GM18907 (cell line): ENCODE results near the gene CD63.
A peak's percentile ranks its signal among the peaks of the same experiment; 100 is the strongest.
"Not testable (repeated sequence)": the region's sequence is repeated elsewhere in the genome, so short reads cannot be mapped to it uniquely, and the experiment has no call there.

ENCODE experiments used
- ATAC-seq: cut with Tn5 transposase; IDR thresholded peaks from one replicate; pipeline ENCODE4 v1.9.1; 2021; ENCODE audit warnings: mild to moderate bottlenecking, moderate library complexity; ENCODE audit not compliant: unreplicated experiment

CD63 gene

DNA sequence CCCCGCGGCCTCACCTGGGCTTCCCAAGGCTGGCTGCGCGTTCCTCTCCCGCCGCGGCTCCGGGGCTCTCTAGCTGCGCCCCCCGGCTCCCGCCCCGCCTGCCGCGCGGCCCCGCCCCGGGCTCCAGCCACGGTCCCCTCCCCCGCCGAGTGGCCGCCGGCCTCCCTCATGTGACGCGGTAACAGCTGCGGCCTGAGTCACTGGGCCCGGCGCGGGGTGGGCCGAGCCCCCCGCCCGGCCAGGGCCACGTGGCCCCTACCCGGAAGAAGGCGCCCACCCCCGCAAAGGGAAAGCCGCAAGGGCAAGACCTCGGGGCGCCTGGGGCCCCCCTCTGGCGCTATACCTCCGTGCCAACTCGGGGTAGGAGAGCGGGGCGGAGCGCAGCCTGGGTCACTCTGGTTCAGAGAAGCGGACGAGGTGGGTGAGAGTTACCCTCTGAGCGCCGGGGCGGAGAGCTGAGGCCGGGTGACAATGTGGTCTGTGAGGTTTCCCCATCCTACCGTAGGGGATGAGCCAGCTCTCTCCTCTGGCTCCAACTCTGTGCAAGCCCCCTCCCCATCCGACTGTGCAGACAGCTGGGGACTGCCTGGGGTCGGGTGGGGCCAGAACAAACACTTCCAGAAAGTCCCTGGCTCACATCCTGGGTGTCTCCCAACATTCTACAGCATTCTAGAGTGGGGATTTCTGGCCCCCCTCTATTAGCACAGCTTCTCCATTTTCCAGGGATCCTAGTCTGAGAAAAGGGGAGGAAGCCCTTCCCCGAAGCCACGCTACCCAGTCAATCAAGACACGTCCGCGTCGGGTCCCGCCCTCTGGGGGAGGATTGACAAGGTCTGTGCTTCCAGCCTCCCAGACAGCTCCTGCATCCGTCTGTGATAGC lies at the start of gene CD63:
TSS of gene CD63 (minus strand) at position 71 of the 880 bp plus-strand sequence. CDS start 668 bp downstream, outside the sequence.
- ATAC-seq, result peak; percentile 65

DNA sequence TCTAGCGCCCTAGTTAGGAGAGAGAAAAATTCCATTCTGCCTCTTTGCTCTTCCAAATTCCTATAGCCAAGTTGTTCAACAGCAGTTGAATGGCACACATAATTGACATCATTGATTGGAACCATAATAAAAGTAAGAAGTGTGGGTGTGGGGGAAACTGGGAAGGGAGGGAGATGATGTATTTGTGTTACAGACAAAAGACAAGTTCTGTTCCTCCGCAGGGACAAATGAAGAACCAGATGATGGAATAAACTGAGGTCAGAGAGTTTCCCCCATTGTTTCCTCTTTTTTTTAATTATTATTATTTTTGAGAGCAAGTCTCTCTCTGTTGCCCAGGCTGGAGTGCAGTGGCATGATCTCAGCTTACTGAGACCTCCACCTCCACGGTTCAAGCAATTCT lies 49.0 kb upstream of the CD63 start:
- no peak for ATAC-seq

GRCh38 chr12:55771736-55772135 lies 42.9 kb upstream of the CD63 start:
- ATAC-seq, result no peak

- no peak for ATAC-seq
Observed at GRCh38 chr12:55767156-55767555, 38.3 kb upstream of the CD63 start.

- ATAC-seq, result no peak
Observed at GRCh38 chr12:55765736-55766290, 37.0 kb upstream of the CD63 start.

DNA sequence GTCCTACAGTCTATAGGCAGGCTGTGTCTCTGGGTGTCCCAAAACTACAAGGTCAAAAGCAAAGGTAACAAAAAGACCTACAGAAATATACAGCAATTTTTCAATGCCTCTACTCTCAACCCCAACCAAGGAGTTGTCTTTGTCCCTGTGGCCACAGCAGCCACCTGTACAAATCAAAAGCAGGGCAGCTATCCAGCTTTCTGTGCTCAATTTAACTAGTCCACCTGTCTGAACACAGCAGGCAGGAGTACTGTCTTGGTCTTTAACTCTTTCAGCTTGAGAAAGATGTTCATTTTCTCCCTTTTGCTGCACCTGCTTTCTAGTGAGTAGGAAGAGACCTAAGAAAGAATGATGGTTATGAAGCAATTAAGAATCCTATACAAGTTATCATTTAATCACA lies 33.8 kb upstream of the CD63 start:
- ATAC-seq, result no peak

- no peak for ATAC-seq
Observed at GRCh38 chr12:55760663-55761062, 31.9 kb upstream of the CD63 start.

GRCh38 chr12:55758575-55758974 lies 29.8 kb upstream of the CD63 start:
- ATAC-seq, result not testable (repeated sequence)

GRCh38 chr12:55757701-55758100 lies 28.9 kb upstream of the CD63 start:
- ATAC-seq, result no peak

DNA sequence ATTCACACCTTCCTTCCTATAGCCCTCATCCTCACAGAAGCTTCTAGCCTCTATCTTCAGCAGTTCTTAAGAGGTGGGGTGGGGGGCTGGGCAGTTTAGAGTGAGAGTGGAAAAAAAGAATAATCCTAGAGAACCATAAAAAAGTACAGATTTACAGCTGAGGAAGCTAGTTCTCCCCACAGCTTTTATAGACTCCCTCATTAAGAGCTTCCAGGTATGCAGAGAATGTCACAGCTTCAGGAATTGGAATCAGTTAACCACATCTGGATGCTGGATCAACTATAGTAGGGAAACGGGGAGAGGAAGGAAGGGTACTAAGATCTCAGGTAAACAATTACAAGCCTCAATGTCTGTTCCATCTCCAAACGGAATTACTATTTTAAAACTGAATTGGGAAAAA lies 26.4 kb upstream of the CD63 start:
- no peak for ATAC-seq

DNA sequence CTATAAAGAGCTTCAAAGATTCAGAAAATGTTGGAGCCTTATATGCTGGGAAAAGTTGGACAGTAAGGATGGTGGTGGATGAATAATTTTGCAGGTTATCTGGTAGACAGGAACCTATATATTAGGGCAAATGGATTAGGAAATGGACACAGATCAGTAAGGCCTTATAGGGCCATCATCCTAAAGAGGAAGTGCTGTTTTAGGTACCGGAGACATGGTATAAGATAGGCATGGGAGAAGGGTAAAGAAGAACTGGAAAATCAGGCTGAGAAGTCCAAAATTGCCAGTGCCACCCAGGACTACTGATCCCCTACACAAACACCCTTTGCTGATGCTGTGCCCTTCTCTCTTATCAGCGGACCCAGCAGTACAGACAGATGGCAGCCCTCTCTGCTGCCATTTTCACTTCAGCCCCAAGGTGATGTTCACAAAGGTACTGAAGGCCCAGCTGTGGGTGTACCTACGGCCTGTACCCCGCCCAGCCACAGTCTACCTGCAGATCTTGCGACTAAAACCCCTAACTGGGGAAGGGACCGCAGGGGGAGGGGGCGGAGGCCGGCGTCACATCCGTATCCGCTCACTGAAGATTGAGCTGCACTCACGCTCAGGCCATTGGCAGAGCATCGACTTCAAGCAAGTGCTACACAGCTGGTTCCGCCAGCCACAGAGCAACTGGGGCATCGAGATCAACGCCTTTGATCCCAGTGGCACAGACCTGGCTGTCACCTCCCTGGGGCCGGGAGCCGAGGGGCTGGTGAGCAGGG lies 19.6 kb upstream of the CD63 start:
- ATAC-seq, result no peak

GRCh38 chr12:55746913-55747231 lies 18.1 kb upstream of the CD63 start:
- ATAC-seq, result no peak

- ATAC-seq, result no peak
Observed at GRCh38 chr12:55746174-55746912, 17.5 kb upstream of the CD63 start.

DNA sequence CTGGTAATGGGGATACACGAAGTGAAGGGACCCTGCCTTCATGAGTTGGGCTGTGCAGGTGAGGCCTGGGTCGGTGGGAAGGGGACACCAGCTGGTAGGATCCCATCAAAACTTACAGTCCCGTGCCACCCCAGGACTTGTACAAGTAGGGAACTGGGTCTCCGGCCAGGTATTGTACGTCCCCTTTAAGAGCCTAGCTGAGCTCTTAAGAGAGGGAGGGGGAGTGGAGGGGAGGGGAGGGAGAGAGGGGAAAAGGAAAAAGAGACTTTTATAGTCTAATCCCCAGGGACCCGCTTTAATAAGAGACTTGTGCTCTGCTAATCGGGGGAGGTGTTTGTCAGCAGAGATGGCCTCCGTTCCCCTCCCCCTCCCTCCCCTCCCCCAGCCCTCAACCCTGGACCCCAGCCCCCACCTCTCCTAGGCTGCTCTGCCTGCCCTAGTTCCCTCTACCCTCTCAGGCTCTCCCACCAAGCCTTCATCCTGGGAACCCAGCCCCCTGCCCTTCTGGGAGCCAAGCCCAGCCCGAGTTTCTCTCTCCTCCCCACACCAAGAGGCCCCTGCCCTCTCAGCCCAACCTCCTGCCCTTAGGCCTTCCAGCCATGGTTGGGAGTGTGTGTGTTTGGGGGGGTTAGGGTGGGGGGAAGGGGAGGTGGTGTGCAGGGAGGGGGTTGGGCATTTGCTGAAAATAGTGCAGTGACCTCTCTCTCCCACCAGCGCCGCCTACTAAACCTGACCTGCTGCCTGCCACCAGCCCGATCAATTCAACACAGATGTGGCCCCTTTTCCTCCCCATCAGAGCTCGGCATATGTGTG lies 16.8 kb upstream of the CD63 start:
- no peak for ATAC-seq

DNA sequence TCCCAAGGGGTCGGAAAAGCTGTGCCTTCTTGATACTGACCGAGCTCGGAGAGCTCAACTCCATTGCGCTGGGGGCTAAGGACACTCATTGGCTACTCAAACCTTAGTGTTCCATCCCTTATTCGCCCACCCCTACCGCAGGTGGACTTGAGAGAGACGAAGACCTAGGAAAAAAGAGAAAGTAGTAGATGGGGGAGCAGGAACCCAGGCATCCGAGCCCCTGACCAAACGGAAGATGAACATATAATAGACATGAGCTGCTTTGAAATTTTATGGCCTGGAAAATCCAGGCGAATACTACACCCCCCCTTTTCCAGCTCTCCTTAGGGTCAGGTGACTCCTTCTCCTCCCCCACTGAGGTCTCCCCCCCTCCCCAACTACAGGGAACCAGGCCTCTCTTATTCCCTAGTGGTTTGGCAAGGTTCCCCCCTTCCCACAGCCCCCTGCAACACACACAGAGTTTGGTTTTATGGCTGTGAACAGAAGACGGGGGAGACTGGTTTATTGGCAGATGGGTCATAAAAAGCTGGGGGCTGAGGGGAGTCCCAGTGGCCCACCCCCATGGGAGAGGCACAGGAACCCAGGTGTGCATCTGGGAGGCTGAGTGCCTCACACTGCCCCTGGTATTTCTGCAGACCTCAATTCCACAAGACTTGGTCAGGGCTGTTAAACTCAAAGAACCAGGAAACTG lies 15.7 kb upstream of the CD63 start:
- no peak for ATAC-seq

DNA sequence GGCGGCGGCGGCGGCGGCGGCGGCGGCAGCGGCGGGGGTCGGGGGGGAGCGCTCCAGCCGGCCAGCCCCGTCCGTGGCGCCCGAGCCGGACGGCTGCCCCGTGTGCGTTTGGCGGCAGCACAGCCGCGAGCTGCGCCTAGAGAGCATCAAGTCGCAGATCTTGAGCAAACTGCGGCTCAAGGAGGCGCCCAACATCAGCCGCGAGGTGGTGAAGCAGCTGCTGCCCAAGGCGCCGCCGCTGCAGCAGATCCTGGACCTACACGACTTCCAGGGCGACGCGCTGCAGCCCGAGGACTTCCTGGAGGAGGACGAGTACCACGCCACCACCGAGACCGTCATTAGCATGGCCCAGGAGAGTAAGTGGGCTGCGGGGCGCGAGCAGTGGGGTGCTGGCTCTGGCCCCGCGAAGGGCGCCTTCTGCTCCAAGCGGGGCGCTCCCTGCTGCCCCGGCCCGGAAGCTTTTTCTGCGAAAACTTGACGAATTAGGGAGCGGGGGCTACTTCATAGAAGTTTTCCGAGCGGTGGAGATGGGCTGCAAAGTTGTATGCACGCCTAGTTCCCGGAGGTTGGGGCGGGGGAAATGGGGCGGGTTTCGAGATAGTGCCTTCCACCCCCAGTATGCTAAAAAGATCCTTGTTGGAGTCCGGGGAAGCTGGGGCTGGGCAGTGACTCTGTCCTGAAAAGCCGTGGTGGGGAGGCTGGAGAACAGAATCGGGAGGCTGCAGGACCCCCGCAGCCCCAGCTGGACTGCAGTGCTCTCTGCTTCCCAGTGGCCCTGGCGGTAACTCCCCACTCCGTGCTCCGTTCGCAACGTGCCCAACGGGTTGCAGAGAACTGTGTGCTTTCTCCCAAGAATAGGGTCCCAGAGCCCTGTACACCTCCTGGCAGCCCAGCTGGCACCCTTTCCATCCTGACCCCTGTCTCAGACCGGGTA lies 14.9 kb upstream of the CD63 start:
- ATAC-seq, result peak; percentile 50

GRCh38 chr12:55742719-55743405 lies 14.1 kb upstream of the CD63 start, which contains the start of gene GDF11:
GDF11 (plus strand) TSS chr12:55743122; CDS start chr12:55743317, 195 bp downstream.
- ATAC-seq, result peak; percentile 37
